ENCODE measurements around the gene SLC11A1.

SLC11A1 gene

GRCh38 chr2:218367415-218368149, 14.5 kb upstream of the SLC11A1 start:
- DNase-seq = peak; percentile 81 to 85

- no peak for DNase-seq
Measured at GRCh38 chr2:218368150-218368528, 13.9 kb upstream of the SLC11A1 start.

- DNase-seq = no peak
Measured at GRCh38 chr2:218368621-218369153, 13.4 kb upstream of the SLC11A1 start.

- no peak for DNase-seq
Measured at GRCh38 chr2:218369330-218369729, 12.7 kb upstream of the SLC11A1 start.

- no peak for DNase-seq
Measured at GRCh38 chr2:218370410-218371063, 11.5 kb upstream of the SLC11A1 start.

- no peak for DNase-seq
Measured at GRCh38 chr2:218371983-218372350, 10.1 kb upstream of the SLC11A1 start.

GRCh38 chr2:218374795-218375194, 7.3 kb upstream of the SLC11A1 start:
- DNase-seq = no peak

GRCh38 chr2:218375212-218375611, 6.9 kb upstream of the SLC11A1 start:
- DNase-seq = no peak

GRCh38 chr2:218378053-218378452, 4.0 kb upstream of the SLC11A1 start:
- DNase-seq = no peak

GRCh38 chr2:218382785-218383184, 712 bp downstream of the SLC11A1 start:
- DNase-seq = no peak

- DNase-seq = no peak
Measured at GRCh38 chr2:218383892-218384519, 1.9 kb downstream of the SLC11A1 start.

- DNase-seq = no peak
Measured at GRCh38 chr2:218384975-218385374, 2.9 kb downstream of the SLC11A1 start.

GRCh38 chr2:218386505-218387368, 4.7 kb downstream of the SLC11A1 start:
- DNase-seq = no peak

GRCh38 chr2:218387369-218388194, 5.5 kb downstream of the SLC11A1 start:
- no peak for DNase-seq

- no peak for DNase-seq
Measured at GRCh38 chr2:218389333-218390150, 7.5 kb downstream of the SLC11A1 start.

- no peak for DNase-seq
Measured at GRCh38 chr2:218391202-218391601, 9.1 kb downstream of the SLC11A1 start.

GRCh38 chr2:218392459-218392858, 10.4 kb downstream of the SLC11A1 start:
- no peak for DNase-seq

- no peak for DNase-seq
Measured at GRCh38 chr2:218392891-218393462, 10.9 kb downstream of the SLC11A1 start.

- no peak for DNase-seq
Measured at GRCh38 chr2:218393750-218394290, 11.7 kb downstream of the SLC11A1 start.
